ENCODE data around the gene ZC3H15.

DNA sequence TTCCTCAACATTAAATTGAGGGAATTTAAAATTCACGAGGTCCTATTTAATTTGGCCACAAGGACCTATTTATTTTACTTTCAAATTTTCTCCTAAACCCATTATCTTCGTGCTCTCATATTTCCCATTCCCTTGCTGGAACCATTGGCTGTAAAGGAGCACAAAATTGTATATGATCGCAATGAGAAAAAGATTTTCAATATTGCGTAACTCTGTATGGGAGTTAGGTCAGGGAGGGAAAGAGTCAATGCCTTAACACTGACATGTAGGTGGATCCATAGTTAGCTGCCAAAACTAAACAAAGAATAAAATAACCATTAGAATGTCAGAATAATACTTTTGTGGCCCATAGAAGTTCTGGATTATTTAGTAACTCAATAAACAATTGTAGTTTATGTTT, 40.6 kb upstream of the ZC3H15 start:
- TF ChIP-seq CTCF (conservative IDR thresholded peaks at IDR 0.05; ENCODE audit: low read length): no peak
- TF ChIP-seq EZH2phosphoT487 (IDR thresholded peaks at IDR 0.05; ENCODE audit: borderline replicate concordance): no peak

All from Loucy (cell line).